Ishikawa (cell line): ENCODE measurements around the gene RAB22A.

Experiments used
- CEBPB ChIP-seq: IDR thresholded peaks from 2 replicates; pipeline ENCODE4 v1.6.1; 2012
- CREB1 ChIP-seq: IDR thresholded peaks from 2 replicates; pipeline ENCODE4 v1.6.1; 2012; ENCODE audit warnings: low read depth
- EGR1 ChIP-seq: IDR thresholded peaks from 2 replicates; pipeline ENCODE4 v1.6.1; 2012
- EP300 ChIP-seq: IDR thresholded peaks from 2 replicates; pipeline ENCODE4 v1.6.1; 2012; ENCODE audit warnings: borderline replicate concordance
- RAD21 ChIP-seq: IDR thresholded peaks from 2 replicates; pipeline ENCODE4 v1.6.1; 2012; ENCODE audit warnings: low read depth
- REST ChIP-seq: IDR thresholded peaks from 2 replicates; pipeline ENCODE4 v1.6.1; 2012; ENCODE audit warnings: low read depth, mild to moderate bottlenecking
- TEAD4 ChIP-seq: IDR thresholded peaks from 2 replicates; pipeline ENCODE4 v1.6.1; 2012
- USF1 ChIP-seq: IDR thresholded peaks from 2 replicates; pipeline ENCODE4 v1.6.1; 2012
- ZBTB7A ChIP-seq: IDR thresholded peaks from 2 replicates; pipeline ENCODE4 v1.6.1; 2012; ENCODE audit warnings: low read depth
- TF ChIP-seq, protein P1 (sequence below): IDR thresholded peaks from 2 replicates; pipeline ENCODE4 v1.6.1; 2012

DNA sequence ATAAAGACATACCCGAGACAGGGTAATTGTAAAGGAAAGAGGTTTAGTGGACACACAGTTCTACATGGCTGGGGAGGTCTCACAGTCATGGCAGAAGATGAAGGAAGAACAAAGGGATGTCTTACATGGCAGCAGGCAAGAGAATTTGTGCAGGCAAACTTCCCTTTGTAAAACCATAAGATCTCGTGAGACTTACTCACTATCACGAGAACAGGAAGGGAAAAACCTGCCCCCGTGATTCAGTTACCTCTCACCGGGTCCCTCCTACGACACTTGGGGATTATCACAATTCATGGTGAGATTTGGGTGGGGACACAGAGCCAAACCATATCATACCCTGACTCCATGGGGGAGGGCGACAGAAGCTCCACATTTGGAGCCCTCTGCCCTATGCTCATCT lies 72.1 kb downstream of the RAB22A start:
- no peak for TF ChIP-seq REST
- no peak for TF ChIP-seq EGR1
- TF ChIP-seq EP300: no peak
- no peak for TF ChIP-seq CREB1
- TF ChIP-seq USF1: no peak
- TF ChIP-seq ZBTB7A: no peak
- TF ChIP-seq TEAD4: no peak
- TF ChIP-seq, protein P1, sequence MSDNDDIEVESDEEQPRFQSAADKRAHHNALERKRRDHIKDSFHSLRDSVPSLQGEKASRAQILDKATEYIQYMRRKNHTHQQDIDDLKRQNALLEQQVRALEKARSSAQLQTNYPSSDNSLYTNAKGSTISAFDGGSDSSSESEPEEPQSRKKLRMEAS: no peak
- TF ChIP-seq CEBPB: no peak
- no peak for TF ChIP-seq RAD21
